Natural killer cell (primary cell): Measurements from ENCODE around the gene DST. TPM values are rescaled to one million over a fixed set of nuclear protein-coding genes. Genes with fewer than 3 reads are reported as not detected.

ENCODE experiments used
- ATAC-seq, 3 donors: fragments of 150-1000 bp in 2 of 3; fragments of 200-7000 bp in 1 of 3; cut with Tn5 transposase; 1 replicate in 1 of 3; 2 replicates in 2 of 3; pipeline ENCODE4 v1.10.0; 2021; ENCODE audit warnings: mild to moderate bottlenecking in 2 of 3, moderate library complexity in 2 of 3
- DNase-seq, 2 donors: peaks; one replicate each; pipeline versions ENCODE4 v3.0.0 to v3.0.0-alpha.2; 2013 to 2021; ENCODE audit warnings: mixed read lengths in 1 of 2
- H3K27ac ChIP-seq: one replicate; pipeline ENCODE4 v1.5.1; 2013; ENCODE audit warnings: mild to moderate bottlenecking, low read length
- H3K27me3 ChIP-seq: one replicate; pipeline ENCODE4 v1.6.1; 2013; ENCODE audit warnings: low read length; ENCODE audit not compliant: control insufficient read depth, insufficient read depth
- H3K36me3 ChIP-seq: one replicate; pipeline ENCODE4 v1.6.1; 2013; ENCODE audit warnings: low read length; ENCODE audit not compliant: control insufficient read depth, insufficient read depth
- H3K4me1 ChIP-seq: one replicate; pipeline ENCODE4 v1.6.1; 2013; ENCODE audit warnings: low read length; ENCODE audit not compliant: control insufficient read depth, insufficient read depth
- H3K4me3 ChIP-seq: one replicate; pipeline ENCODE4 v1.5.1; 2013; ENCODE audit warnings: low read length
- H3K9me3 ChIP-seq: one replicate; pipeline ENCODE4 v1.6.1; 2013; ENCODE audit warnings: low read length; ENCODE audit not compliant: control insufficient read depth, insufficient read depth
- H3K27ac Mint-ChIP-seq, 2 donors: one replicate each; pipeline ENCODE4 v1.8.0; 2022; ENCODE audit warnings: mild to moderate bottlenecking in 2 of 2, mixed read lengths in 2 of 2, moderate library complexity in 1 of 2
- H3K27me3 Mint-ChIP-seq, 2 donors: one replicate each; pipeline ENCODE4 v1.8.0; 2022; ENCODE audit warnings: low read depth in 2 of 2, mixed read lengths in 2 of 2
- H3K36me3 Mint-ChIP-seq: one replicate; pipeline ENCODE4 v1.8.0; 2022; ENCODE audit warnings: mixed read lengths
- H3K4me1 Mint-ChIP-seq, 2 donors: one replicate each; pipeline ENCODE4 v1.8.0; 2022; ENCODE audit warnings: mixed read lengths in 2 of 2
- H3K4me3 Mint-ChIP-seq: one replicate; pipeline ENCODE4 v1.8.0; 2022; ENCODE audit warnings: mild to moderate bottlenecking, moderate library complexity, mixed read lengths
- H3K9me3 Mint-ChIP-seq, 2 donors: one replicate each; pipeline ENCODE4 v1.8.0; 2022; ENCODE audit warnings: mixed read lengths in 2 of 2
- WGBS: methylation state at CpG from one replicate; pipeline ENCODE4 v1.1.7; 2013; ENCODE audit warnings: missing lambda C conversion rate; ENCODE audit not compliant: insufficient coverage; 5-methylcytosine and 5-hydroxymethylcytosine counted together
- intact Hi-C: fragments of 100-400 bp; cut with micrococcal nuclease; formaldehyde crosslinking; loops from one replicate; pipeline ENCODE4 v1.14.2; 2022
- total RNA-seq, 4 donors: library from RNA; stranded (reverse); fragments of 120-200 nt in 1 of 4; gene quantifications; one replicate each; pipeline versions ENCODE4 v1.2.3 to v1.2.4, GENCODE V29; 2013 to 2022
- TF ChIP-seq, protein P1 (sequence below): fragments of 200-600 bp; IDR thresholded peaks from one replicate; pipeline ENCODE4 v1.8.0; 2022; ENCODE audit warnings: antibody characterized with exemption

Gene DST
- total RNA-seq, 3 donors from 2014 or later (not counting 1 experiment from before 2014, with no cell fraction given), result 5.6 to 14.7 (median 8.9) TPM

DNA sequence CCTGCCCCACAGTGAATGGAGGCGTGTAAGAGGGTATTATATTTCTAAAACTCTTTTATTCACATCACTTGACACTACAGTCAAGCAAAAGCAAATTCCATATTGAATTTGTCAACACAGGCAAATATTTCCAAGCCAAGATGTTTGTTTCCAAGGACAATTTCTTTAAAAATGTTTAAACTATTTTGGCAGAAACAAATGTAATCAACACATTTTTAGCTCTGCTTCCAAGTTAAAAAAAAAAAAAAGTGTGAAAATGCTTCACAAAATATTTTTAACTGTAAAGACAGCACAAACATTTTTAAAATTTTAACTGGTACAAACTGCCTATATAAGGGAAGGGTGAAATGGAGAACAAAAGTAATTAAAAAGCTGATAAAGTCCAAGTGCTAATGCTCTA, 44.9 kb upstream of the DST start:
- Mint-ChIP-seq H3K27me3 (no peaks in the 10 kb centered on the region), H3K9me3 (no peaks in the 10 kb centered on the region), H3K4me3 (no peak overlapping the region), H3K4me1 (no peaks in the 10 kb centered on the region), H3K27ac (no peak overlapping the region), H3K36me3 (no peaks in the 10 kb centered on the region)
- ATAC-seq (no peak), DNase-seq (no peak)
- TF ChIP-seq, protein P1, sequence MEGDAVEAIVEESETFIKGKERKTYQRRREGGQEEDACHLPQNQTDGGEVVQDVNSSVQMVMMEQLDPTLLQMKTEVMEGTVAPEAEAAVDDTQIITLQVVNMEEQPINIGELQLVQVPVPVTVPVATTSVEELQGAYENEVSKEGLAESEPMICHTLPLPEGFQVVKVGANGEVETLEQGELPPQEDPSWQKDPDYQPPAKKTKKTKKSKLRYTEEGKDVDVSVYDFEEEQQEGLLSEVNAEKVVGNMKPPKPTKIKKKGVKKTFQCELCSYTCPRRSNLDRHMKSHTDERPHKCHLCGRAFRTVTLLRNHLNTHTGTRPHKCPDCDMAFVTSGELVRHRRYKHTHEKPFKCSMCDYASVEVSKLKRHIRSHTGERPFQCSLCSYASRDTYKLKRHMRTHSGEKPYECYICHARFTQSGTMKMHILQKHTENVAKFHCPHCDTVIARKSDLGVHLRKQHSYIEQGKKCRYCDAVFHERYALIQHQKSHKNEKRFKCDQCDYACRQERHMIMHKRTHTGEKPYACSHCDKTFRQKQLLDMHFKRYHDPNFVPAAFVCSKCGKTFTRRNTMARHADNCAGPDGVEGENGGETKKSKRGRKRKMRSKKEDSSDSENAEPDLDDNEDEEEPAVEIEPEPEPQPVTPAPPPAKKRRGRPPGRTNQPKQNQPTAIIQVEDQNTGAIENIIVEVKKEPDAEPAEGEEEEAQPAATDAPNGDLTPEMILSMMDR, result no peak
- intact Hi-C loops, result no loop called here
- Histone ChIP-seq H3K36me3 (no peaks in the 10 kb centered on the region), H3K4me3 (no peak overlapping the region), H3K27ac (no peak overlapping the region), H3K9me3 (no peaks in the 10 kb centered on the region), H3K4me1 (no peaks in the 10 kb centered on the region), H3K27me3 (no peaks in the 10 kb centered on the region)
- no CpG with 5 or more reads among the region's 1 CpG for WGBS

- Histone ChIP-seq H3K9me3 (no peaks in the 10 kb centered on the region), H3K4me3 (no peak overlapping the region), H3K27me3 (no peaks in the 10 kb centered on the region), H3K4me1 (no peaks in the 10 kb centered on the region), H3K36me3 (no peaks in the 10 kb centered on the region), H3K27ac (no peak overlapping the region)
- no peaks in the 10 kb centered on the region for H3K4me1 Mint-ChIP-seq
- ATAC-seq (no peak), DNase-seq (no peak)
- no peaks in the 10 kb centered on the region for H3K9me3 Mint-ChIP-seq
- no CpG with 5 or more reads among the region's 2 CpGs for WGBS
- intact Hi-C loops, result no loop called here
- H3K4me3 Mint-ChIP-seq, result no peak overlapping the region
- TF ChIP-seq, protein P1, result no peak
- no peaks in the 10 kb centered on the region for H3K27me3 Mint-ChIP-seq
- H3K27ac Mint-ChIP-seq, result no peak overlapping the region
- no peaks in the 10 kb centered on the region for H3K36me3 Mint-ChIP-seq
These were observed 43.7 kb upstream of the DST start for GRCh38 chr6:56686429-56686828.

DNA sequence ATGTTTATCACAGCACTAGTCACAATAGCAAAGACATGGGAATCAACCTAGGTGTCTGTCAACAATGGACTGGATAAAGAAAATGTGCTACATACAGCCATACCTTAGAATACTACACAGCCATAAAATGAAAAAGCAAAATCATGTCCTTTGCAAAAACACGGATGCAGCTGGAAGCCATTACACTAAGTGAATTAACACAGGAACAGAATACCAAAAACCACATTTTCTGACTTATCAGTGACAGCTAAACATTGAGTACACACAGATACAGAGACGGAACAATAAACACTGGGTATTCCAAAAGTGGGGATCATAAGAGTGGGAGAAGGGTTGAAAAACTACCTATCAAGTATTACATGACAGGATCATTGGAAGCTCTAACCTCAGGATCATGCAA, 43.3 kb upstream of the DST start:
- no peaks in the 10 kb centered on the region for H3K36me3 ChIP-seq
- 89% methylated on average over 2 of the region's 2 CpGs for WGBS
- Mint-ChIP-seq H3K27me3 (no peaks in the 10 kb centered on the region), H3K27ac (no peak overlapping the region), H3K36me3 (no peaks in the 10 kb centered on the region), H3K4me3 (no peak overlapping the region), H3K9me3 (no peaks in the 10 kb centered on the region), H3K4me1 (no peaks in the 10 kb centered on the region)
- H3K4me1 ChIP-seq, result no peaks in the 10 kb centered on the region
- no peaks in the 10 kb centered on the region for H3K9me3 ChIP-seq
- intact Hi-C loops, result no loop called here
- TF ChIP-seq, protein P1, result no peak
- ATAC-seq, result no peak
- no peak for DNase-seq
- no peak overlapping the region for H3K27ac ChIP-seq
- H3K27me3 ChIP-seq, result no peaks in the 10 kb centered on the region
- H3K4me3 ChIP-seq, result no peak overlapping the region

DNA sequence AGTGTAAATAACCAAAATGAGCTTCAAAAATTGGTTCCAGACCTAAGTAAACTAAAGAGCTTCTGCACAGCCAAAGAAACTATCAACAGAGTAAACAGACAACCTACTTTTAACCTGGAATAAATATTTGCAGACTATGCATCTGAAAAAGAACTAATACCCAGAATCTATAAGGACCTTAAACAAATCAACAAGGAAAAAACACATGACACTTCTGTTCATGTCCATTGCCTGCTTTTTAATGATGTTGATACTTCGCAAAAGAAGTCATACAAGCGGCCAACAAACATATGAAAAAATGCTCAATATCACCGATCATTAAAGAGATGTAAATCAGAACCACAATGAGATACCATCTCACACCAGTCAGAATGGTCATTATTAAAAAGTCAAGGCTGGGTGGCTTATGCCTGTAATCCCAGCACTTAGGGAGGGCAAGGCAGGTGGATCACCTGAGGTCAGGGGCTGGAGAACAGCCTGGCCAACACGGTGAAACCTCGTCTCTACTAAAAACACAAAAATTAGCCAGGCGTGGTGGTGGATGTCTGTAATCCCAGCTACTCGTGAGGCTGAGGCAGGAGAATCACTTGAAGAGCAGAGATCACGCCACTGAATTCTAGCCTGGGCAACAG, 42.5 kb upstream of the DST start:
- intact Hi-C loops, result no loop called here
- Mint-ChIP-seq H3K4me3 (no peak overlapping the region), H3K4me1 (no peaks in the 10 kb centered on the region), H3K27ac (no peak overlapping the region), H3K9me3 (no peaks in the 10 kb centered on the region), H3K36me3 (no peaks in the 10 kb centered on the region), H3K27me3 (no peaks in the 10 kb centered on the region)
- Histone ChIP-seq H3K4me3 (no peak overlapping the region), H3K9me3 (no peaks in the 10 kb centered on the region), H3K27ac (no peak overlapping the region), H3K4me1 (no peaks in the 10 kb centered on the region), H3K27me3 (no peaks in the 10 kb centered on the region), H3K36me3 (no peaks in the 10 kb centered on the region)
- 91% methylated on average over 7 of the region's 8 CpGs for WGBS
- no peak for DNase-seq
- TF ChIP-seq, protein P1, result no peak
- ATAC-seq, result no peak
